ENCODE results near the gene SEC22C. TPM values are rescaled to one million over a fixed set of nuclear protein-coding genes. Genes with fewer than 3 reads are reported as not detected.

Gene SEC22C, protein sequence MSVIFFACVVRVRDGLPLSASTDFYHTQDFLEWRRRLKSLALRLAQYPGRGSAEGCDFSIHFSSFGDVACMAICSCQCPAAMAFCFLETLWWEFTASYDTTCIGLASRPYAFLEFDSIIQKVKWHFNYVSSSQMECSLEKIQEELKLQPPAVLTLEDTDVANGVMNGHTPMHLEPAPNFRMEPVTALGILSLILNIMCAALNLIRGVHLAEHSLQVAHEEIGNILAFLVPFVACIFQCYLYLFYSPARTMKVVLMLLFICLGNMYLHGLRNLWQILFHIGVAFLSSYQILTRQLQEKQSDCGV
- 56.2 and 58.3 TPM in 2 replicates for total RNA-seq

DNA sequence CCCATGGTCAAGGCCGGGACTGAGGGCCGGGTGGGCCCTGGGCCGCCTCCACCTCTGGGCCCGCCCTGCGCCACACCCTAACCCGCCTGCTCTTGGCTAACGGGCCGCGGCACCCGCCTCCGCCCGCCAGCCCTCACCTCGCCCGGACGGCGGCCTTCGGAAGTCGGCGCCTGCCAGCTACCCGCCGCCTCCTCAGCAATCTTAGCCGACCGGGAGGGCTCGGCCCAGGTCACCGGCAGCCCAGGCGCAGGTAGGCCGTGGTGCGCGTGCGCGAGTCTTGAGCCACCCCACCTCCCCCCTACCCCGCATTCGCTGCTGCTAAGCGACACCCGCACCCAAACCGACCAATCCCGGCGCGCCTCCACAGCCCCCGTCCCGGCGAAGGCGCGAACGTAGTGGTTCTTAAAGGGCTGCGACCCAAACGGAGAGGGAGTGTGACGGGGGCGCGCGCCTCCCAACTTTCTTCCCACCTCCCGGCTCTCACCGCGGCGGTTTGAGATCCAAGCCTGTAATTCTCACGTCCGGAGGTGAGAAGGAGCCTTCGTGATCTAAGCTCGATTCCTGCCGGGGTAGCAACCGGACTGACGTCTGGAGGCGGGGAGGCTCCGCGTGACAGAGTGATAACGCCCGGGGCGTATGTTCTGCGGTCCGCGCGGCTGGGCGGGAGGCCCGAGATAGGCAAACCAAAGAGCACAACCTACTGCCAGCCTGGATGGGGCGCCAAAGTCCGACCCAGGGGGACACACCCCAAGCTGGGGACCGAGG lies at the start of gene SEC22C:
Gene SEC22C (minus strand): TSS at position 259 of the 765 bp plus-strand sequence. CDS start 12,921 bp downstream, outside the sequence.

DNA sequence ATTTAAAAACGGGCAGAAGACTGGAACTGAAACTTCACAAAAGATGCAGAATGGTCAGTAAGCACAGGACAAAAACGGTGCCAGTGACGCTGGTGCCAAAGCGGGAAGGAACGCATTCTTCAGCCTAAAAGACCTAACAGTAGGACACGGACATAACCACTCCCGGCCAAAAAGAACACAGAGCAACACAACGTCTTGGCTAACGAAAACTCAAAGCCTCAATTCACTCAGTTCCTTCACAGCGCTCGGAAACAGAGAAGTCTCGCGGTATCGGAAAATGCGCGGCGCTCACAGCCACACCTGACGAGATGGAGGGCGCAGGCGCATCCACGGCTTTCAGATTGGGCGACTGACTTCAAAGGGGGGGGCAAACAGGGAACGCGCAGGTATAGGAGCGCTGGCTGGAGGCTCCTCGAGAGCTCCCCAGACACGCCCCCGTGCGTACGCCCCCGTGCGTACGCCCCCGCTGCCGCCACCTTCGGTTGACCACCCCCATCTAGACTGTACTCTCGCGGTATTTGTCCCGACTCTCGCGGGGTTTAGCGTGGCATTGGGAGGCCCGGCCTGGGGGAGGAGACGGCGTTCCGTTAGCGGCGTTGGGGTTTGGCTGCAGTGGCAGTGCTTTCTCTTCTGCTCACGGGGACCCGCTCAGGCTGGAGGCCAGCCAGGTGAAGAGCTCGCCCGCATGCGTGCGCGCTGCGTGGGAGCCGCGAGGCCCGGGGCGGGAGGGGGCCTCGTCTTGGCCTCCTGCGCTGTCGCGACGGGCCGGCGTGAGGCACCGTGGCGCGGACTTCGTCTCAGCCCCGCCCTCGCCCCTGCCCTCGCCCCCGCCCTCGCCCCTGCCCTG lies 18.6 kb upstream of the SEC22C start, which contains the start of gene NKTR:
Gene NKTR (plus strand): TSS at position 576 of the 847 bp plus-strand sequence. CDS start 321 bp downstream, outside the sequence.

DNA sequence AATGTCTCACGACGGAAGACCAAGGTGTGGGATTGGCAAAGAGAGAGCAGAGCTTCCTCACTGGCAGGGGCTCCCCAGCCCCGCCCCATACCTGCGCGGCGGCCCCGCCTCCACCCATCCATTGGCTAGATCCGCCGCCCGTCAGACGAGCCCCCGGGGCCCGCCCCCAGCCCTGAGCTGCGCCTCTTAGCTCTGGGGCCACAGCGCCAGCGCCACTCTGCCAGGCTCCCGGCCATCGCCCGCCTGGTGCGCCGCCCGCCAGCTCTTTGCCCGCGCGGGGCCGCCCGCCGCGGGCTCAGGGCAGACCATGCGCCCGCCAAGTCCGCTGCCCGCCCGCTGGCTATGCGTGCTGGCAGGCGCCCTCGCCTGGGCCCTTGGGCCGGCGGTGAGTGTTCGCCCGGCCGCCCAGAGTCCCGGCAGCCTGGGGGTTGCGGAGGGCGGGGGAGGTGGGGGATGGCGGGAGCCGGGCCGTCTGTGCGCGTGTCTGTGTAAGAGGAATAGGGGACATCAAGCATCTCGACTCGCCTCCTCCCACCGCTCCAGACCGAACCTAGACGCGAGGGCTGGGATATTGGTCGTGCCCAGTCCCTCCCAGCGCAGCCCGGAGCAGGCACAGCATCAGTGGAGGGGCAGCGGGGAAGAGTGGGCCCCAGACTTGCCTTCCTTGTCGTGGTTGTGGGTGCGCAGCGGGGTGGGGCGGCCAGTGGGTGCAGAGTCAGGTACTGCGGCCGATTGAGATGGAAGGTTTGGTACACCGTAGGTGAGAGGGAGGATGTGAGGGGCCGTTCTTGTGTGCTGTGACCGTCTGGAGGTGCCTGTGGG lies 79.1 kb downstream of the SEC22C start, which contains the start of gene VIPR1:
Gene VIPR1 (plus strand): TSS at position 215 of the 822 bp plus-strand sequence. CDS start 93 bp downstream, at position 308.

Other genes starting within 250 kb of the SEC22C start
- gene LYZL4, start 171.4 kb downstream of the SEC22C start, total RNA-seq, result 0.18 TPM in 1 of 2 replicates, not detected in the other
- gene VIPR1, start 79.3 kb downstream of the SEC22C start, total RNA-seq, result 0.36 and 1.8 TPM in 2 replicates
- 26.5 and 38.3 TPM in 2 replicates for gene SS18L2, start 8.9 kb upstream of the SEC22C start, total RNA-seq
- gene NKTR, start 18.7 kb upstream of the SEC22C start, total RNA-seq, result 50.3 and 63.1 TPM in 2 replicates
- gene ZBTB47, start 71.7 kb upstream of the SEC22C start, total RNA-seq, result 16.2 and 28.0 TPM in 2 replicates
- gene KLHL40, start 103.6 kb upstream of the SEC22C start, total RNA-seq, result not detected in 2 replicates
- gene HHATL, start 120.8 kb upstream of the SEC22C start, total RNA-seq, result not detected in 2 replicates
- 0.38 and 0.54 TPM in 2 replicates for gene CCDC13, start 191.3 kb upstream of the SEC22C start, total RNA-seq
- gene HIGD1A, start 222.5 kb upstream of the SEC22C start, total RNA-seq, result 109 and 125 TPM in 2 replicates
- gene ACKR2, start 227.5 kb upstream of the SEC22C start, total RNA-seq, result 0.18 TPM in 1 of 2 replicates, not detected in the other

Measured in endothelial cell of coronary artery (primary cell).